22Rv1 (cell line): ENCODE data around the gene YWHAB.

Experiments used
- ZFX ChIP-seq: fragments of 450-650 bp; IDR thresholded peaks from 2 replicates; pipeline ENCODE4 v1.6.1; 2017; ENCODE audit warnings: antibody characterized with exemption, borderline replicate concordance
- TF ChIP-seq, protein P1 (sequence below): fragments of 450-650 bp; IDR thresholded peaks from 2 replicates; pipeline ENCODE4 v1.5.1; 2017; ENCODE audit warnings: mild to moderate bottlenecking

DNA sequence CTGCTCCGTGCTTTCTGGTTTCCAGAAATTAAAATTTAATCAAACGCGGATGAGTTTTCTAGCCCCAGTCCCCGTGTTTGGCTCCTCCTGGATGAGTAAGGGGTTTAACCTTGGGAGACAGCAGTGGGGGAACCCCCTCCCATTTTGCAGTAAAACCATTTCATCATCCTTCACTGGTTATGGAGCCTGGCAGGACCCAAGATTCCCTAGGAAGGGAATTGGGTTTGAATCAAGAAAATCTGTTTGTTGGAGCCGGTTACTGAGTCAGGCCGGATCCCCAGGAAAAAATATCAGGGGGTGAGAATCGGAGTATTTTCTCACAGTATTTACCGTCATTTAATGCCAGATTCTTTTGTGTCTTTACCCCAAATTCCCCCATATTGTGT, 754 bp downstream of the YWHAB start:
- TF ChIP-seq, protein P1, sequence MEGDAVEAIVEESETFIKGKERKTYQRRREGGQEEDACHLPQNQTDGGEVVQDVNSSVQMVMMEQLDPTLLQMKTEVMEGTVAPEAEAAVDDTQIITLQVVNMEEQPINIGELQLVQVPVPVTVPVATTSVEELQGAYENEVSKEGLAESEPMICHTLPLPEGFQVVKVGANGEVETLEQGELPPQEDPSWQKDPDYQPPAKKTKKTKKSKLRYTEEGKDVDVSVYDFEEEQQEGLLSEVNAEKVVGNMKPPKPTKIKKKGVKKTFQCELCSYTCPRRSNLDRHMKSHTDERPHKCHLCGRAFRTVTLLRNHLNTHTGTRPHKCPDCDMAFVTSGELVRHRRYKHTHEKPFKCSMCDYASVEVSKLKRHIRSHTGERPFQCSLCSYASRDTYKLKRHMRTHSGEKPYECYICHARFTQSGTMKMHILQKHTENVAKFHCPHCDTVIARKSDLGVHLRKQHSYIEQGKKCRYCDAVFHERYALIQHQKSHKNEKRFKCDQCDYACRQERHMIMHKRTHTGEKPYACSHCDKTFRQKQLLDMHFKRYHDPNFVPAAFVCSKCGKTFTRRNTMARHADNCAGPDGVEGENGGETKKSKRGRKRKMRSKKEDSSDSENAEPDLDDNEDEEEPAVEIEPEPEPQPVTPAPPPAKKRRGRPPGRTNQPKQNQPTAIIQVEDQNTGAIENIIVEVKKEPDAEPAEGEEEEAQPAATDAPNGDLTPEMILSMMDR: no peak
- no peak for TF ChIP-seq ZFX
